Glomerular endothelial cell (primary cell): Measurements from ENCODE around the gene C16orf87. TPM values are rescaled to one million over a fixed set of nuclear protein-coding genes. Genes with fewer than 3 reads are reported as not detected.

Source experiments
- DNase-seq: peaks from one replicate; pipeline ENCODE4 v3.0.0-alpha.2; 2011; ENCODE audit warnings: low read depth, low spot score; ENCODE audit errors: extremely low read depth
- total RNA-seq: library from RNA; depleted of rRNA; stranded (reverse); fragments of >200 nt; gene quantifications from 2 replicates; pipeline ENCODE4 v1.2.3, GENCODE V29; 2015

The C16orf87 gene
- total RNA-seq, 1 donor from 2014 or later: 7.7 TPM

- DNase-seq: no peak
These were observed 13.8 kb upstream of the C16orf87 start for GRCh38 chr16:46844771-46845170.

- DNase-seq: no peak
These were observed 13.1 kb upstream of the C16orf87 start for GRCh38 chr16:46843898-46844642.

GRCh38 chr16:46842192-46842895 is 11.4 kb upstream of the C16orf87 start:
- DNase-seq: no peak

GRCh38 chr16:46839986-46840443 is 9.0 kb upstream of the C16orf87 start:
- DNase-seq: no peak

GRCh38 chr16:46836534-46837530 is 5.9 kb upstream of the C16orf87 start:
- no peak for DNase-seq

- no peak for DNase-seq
These were observed 2.5 kb upstream of the C16orf87 start for GRCh38 chr16:46833460-46833800.

- DNase-seq: no peak
These were observed 1.9 kb upstream of the C16orf87 start for GRCh38 chr16:46832757-46833459.

GRCh38 chr16:46830417-46830901 is 521 bp downstream of the C16orf87 start:
- DNase-seq: no peak

GRCh38 chr16:46828943-46829342 is 2.0 kb downstream of the C16orf87 start:
- DNase-seq: no peak

- no peak for DNase-seq
These were observed 2.7 kb downstream of the C16orf87 start for GRCh38 chr16:46828292-46828691.

GRCh38 chr16:46826631-46827030 is 4.3 kb downstream of the C16orf87 start:
- DNase-seq: no peak

- DNase-seq: no peak
These were observed 8.7 kb downstream of the C16orf87 start for GRCh38 chr16:46822270-46822669.

GRCh38 chr16:46817961-46818360 is 13.0 kb downstream of the C16orf87 start:
- no peak for DNase-seq

- DNase-seq: no peak
These were observed 16.2 kb downstream of the C16orf87 start for GRCh38 chr16:46814790-46815189.

- no peak for DNase-seq
These were observed 17.4 kb downstream of the C16orf87 start for GRCh38 chr16:46813611-46814010.

- DNase-seq: no peak
These were observed 18.0 kb downstream of the C16orf87 start for GRCh38 chr16:46812781-46813540.

GRCh38 chr16:46811682-46812081 is 19.3 kb downstream of the C16orf87 start:
- no peak for DNase-seq

GRCh38 chr16:46808997-46809396 is 22.0 kb downstream of the C16orf87 start:
- no peak for DNase-seq

GRCh38 chr16:46807336-46807735 is 23.6 kb downstream of the C16orf87 start:
- DNase-seq: no peak

GRCh38 chr16:46803373-46803772 is 27.6 kb downstream of the C16orf87 start:
- no peak for DNase-seq
